GM12878 (cell line): ENCODE results near the gene NPAS3. TPM values are rescaled to one million over a fixed set of nuclear protein-coding genes. Genes with fewer than 3 reads are reported as not detected.
A peak's percentile ranks its signal among the peaks of the same experiment; 100 is the strongest.

ENCODE experiments used
- ATAC-seq: fragments of 200-7000 bp; cut with Tn5 transposase; 3 replicates; pipeline ENCODE4 v1.9.1; 2020; ENCODE audit warnings: mild to moderate bottlenecking, moderate library complexity
- BruUV-seq: library from RNA; stranded (reverse); fragments of 400-500 nt; replicated peaks from 2 replicates; lab custom pipeline; 2021; lab: Mats Ljungman, UMichigan
- CTCF ChIA-PET: fragments of 300-600 bp; sonication (Branson Sonifier 250); formaldehyde crosslinking; extraction: SDS; loops from one replicate; lab custom pipeline; 2021; ENCODE audit warnings: inconsistent platforms; lab: Yijun Ruan, JAX
- POLR2A ChIA-PET: fragments of 350-600 bp; formaldehyde crosslinking; extraction: SDS; loops from one replicate; lab custom pipeline; 2021; ENCODE audit warnings: inconsistent platforms; lab: Charles Lee
- RAD21 ChIA-PET: fragments of 300-600 bp; sonication (Branson Sonifier 250); formaldehyde crosslinking; loops from one replicate; lab custom pipeline; 2023; ENCODE audit warnings: antibody characterized with exemption; ENCODE audit not compliant: unreplicated experiment; lab: Charles Lee
- SMC1A ChIA-PET: fragments of 300-600 bp; sonication (Branson Sonifier 250); formaldehyde crosslinking; loops from one replicate; lab custom pipeline; 2023; ENCODE audit not compliant: unreplicated experiment, uncharacterized antibody; lab: Charles Lee
- DNase-seq: peaks from one replicate; pipeline ENCODE4 v3.0.0-alpha.2; 2011; ENCODE audit warnings: low read depth, low spot score
- FAIRE-seq: peaks from 3 replicates; lab custom pipeline; 2011; peaks lifted over from hg19 to GRCh38; lab: Jason Lieb, UNC
- H2AFZ ChIP-seq: 2 replicates; pipeline ENCODE4 v1.6.0; 2011; ENCODE audit warnings: low read depth, low read length, control low read depth; ENCODE audit not compliant: control insufficient read depth
- H3K27ac ChIP-seq: 2 replicates; pipeline ENCODE4 v1.5.1; 2011; ENCODE audit warnings: control low read depth; ENCODE audit not compliant: control insufficient read depth, insufficient read depth
- H3K27me3 ChIP-seq, 2 experiments: replicated peaks in 1 of 2; 2 replicates each; pipeline versions ENCODE4 v1.6.0 to v1.6.1; 2011; ENCODE audit warnings: low read length in 1 of 2; ENCODE audit not compliant: control insufficient read depth in 2 of 2, insufficient read depth in 2 of 2
- H3K36me3 ChIP-seq, 2 experiments: 2 replicates each; pipeline ENCODE4 v1.5.1; 2011; ENCODE audit warnings: low read length in 1 of 2; ENCODE audit not compliant: control insufficient read depth in 2 of 2, insufficient read depth in 2 of 2
- H3K4me1 ChIP-seq: 2 replicates; pipeline ENCODE4 v1.6.1; 2011; ENCODE audit warnings: mild to moderate bottlenecking, low read length, moderate library complexity, mixed read lengths; ENCODE audit not compliant: control insufficient read depth, insufficient read depth
- H3K4me2 ChIP-seq: 2 replicates; pipeline ENCODE4 v1.6.0; 2011; ENCODE audit warnings: control low read depth; ENCODE audit not compliant: control insufficient read depth, insufficient read depth
- H3K4me3 ChIP-seq: fragments of 200-600 bp; sonication (generic); 2 replicates; pipeline ENCODE4 v1.5.1; 2016
- H3K79me2 ChIP-seq: 2 replicates; pipeline ENCODE4 v1.6.0; 2011; ENCODE audit warnings: low read length; ENCODE audit not compliant: control insufficient read depth, insufficient read depth
- H3K9ac ChIP-seq: 2 replicates; pipeline ENCODE4 v1.8.0; 2011; ENCODE audit warnings: low read length, control low read depth, mixed read lengths; ENCODE audit not compliant: control insufficient read depth, insufficient read depth
- H3K9me3 ChIP-seq: replicated peaks from 3 replicates; pipeline ENCODE4 v1.5.1; 2011; ENCODE audit warnings: mild to moderate bottlenecking, low read length; ENCODE audit not compliant: control insufficient read depth, insufficient read depth
- H4K20me1 ChIP-seq: 2 replicates; pipeline ENCODE4 v1.6.0; 2011; ENCODE audit not compliant: control insufficient read depth, insufficient read depth
- BHLHE40 ChIP-seq, 2 experiments: fragments of 450-650 bp in 1 of 2; IDR thresholded peaks; 2 replicates each; pipeline ENCODE4 v1.6.1; 2011 to 2017; ENCODE audit warnings: low read depth in 2 of 2, borderline replicate concordance in 1 of 2, improper control_type of control experiment in 1 of 2, low read length in 1 of 2, mild to moderate bottlenecking in 1 of 2
- CREB1 ChIP-seq: IDR thresholded peaks from 2 replicates; pipeline ENCODE4 v1.6.1; 2012; ENCODE audit warnings: low read depth, mild to moderate bottlenecking, inconsistent platforms
- GATAD2B ChIP-seq: fragments of 450-650 bp; conservative IDR thresholded peaks from 2 replicates; pipeline ENCODE4 v1.6.1; 2017; ENCODE audit warnings: low read depth, mild to moderate bottlenecking, moderate library complexity
- KLF5 ChIP-seq: fragments of 450-650 bp; IDR thresholded peaks from 2 replicates; pipeline ENCODE4 v1.6.1; 2014; ENCODE audit warnings: mild to moderate bottlenecking; ENCODE audit not compliant: partially characterized antibody
- MEF2B ChIP-seq: fragments of 450-650 bp; IDR thresholded peaks from 2 replicates; pipeline ENCODE4 v1.6.1; 2018; ENCODE audit warnings: mild to moderate bottlenecking, moderate library complexity; ENCODE audit not compliant: partially characterized antibody, poor library complexity, severe bottlenecking
- RELA ChIP-seq: fragments of 450-650 bp; IDR thresholded peaks from 2 replicates; pipeline ENCODE4 v1.8.0; 2014; ENCODE audit warnings: borderline replicate concordance; ENCODE audit not compliant: partially characterized antibody
- RELB ChIP-seq: fragments of 450-650 bp; IDR thresholded peaks from 2 replicates; pipeline ENCODE4 v1.6.1; 2017; ENCODE audit warnings: low read depth, mild to moderate bottlenecking, moderate library complexity
- SMAD1 ChIP-seq: fragments of 450-650 bp; IDR thresholded peaks from 2 replicates; pipeline ENCODE4 v1.6.1; 2018; ENCODE audit warnings: mild to moderate bottlenecking, low read depth; ENCODE audit not compliant: partially characterized antibody
- WGBS: methylation state at CpG from one replicate; pipeline ENCODE4 v1.1.6; 2016; ENCODE audit warnings: low lambda C conversion rate; ENCODE audit not compliant: insufficient replicate concordance, insufficient coverage; ENCODE audit errors: missing lambda C conversion rate; 5-methylcytosine and 5-hydroxymethylcytosine counted together
- in situ Hi-C: fragments of 300-500 bp; cut with MboI; formaldehyde crosslinking; loops from 9 replicates; pipeline ENCODE4 v1.14.3; 2018; ENCODE audit warnings: mixed read lengths
- intact Hi-C: fragments of 100-400 bp; cut with micrococcal nuclease; formaldehyde crosslinking; loops from one replicate; pipeline ENCODE4 v1.14.2; 2022; ENCODE audit not compliant: unreplicated experiment
- polyA plus RNA-seq, 11 experiments: library from polyadenylated mRNA; depleted of rRNA in 4 of 11; unstranded in 6 of 11; stranded (reverse) in 5 of 11; fragments of >200 nt; fragmentation: Nextera tagmentation in 4 of 11; fragmentation: Illumina TruSeq in 1 of 11; extraction: Ambion mirVana in 4 of 11; extraction: Trizol in 1 of 11; gene quantifications; 1 replicate in 1 of 11; 2 replicates in 10 of 11; pipeline versions ENCODE4 v1.2.1 to v1.2.3, GENCODE V29; 2011 to 2016; ENCODE audit warnings: inconsistent platforms in 2 of 11, missing spikeins in 2 of 11, low read depth in 1 of 11
- total RNA-seq, 4 experiments: library from RNA; depleted of rRNA in 3 of 4; stranded (reverse); fragments of >200 nt in 3 of 4; fragmentation: Illumina TruSeq in 1 of 4; extraction: Trizol in 1 of 4; gene quantifications; 2 replicates each; pipeline versions ENCODE4 v1.2.1 to v1.2.3, GENCODE V29; 2013 to 2021

The NPAS3 gene
- total and polyA plus RNA-seq, 10 of the 15 experiments (the other 5 are each of a cell fraction or from before 2014, with no cell fraction given) = under 0.01 to 2.7 (median 0.03) TPM; not detected in 6

DNA sequence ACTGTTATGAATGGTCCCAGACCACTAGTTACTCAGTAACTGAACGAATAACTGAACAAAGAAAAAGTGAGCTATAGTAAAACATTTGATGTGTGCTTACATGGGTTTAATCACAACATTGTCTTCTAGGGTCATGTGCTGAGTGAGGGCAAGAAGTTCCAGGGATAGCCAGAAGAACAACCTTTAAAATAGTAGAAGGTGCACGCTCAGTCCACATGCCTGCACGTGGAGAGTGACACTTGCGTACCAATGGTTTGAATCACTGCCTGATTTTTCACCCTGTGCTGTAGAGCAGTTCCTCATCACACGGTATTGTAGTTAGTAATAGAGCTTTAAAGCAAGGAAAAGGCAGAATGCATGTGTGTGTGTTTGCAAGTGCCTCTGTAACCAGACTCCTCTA lies 788.0 kb downstream of the NPAS3 start (continued):
- peak in 1 of 2 experiments; percentile 67; a peak in 2 of 4 replicates for TF ChIP-seq BHLHE40 (IDR thresholded peaks at IDR 0.05; ENCODE audit: borderline replicate concordance in 1 of 2, low read depth in 2 of 2, low read length in 1 of 2)
- no peak for TF ChIP-seq KLF5

GRCh38 chr14:33727606-33728005 lies 788.9 kb downstream of the NPAS3 start:
- intact Hi-C loops (no loop called here), in situ Hi-C loops (no loop called here)
- H3K9me3 ChIP-seq = no peaks in the 10 kb centered on the region
- ATAC-seq (no peak), FAIRE-seq (no peak), DNase-seq (no peak)
- H3K27me3 ChIP-seq = no peaks in the 10 kb centered on the region; a peak in 1 of 4 replicates
- 0 out of 2 replicates have a peak, but pooled peaks have one; percentile 8 for TF ChIP-seq RELB
- no peak for TF ChIP-seq MEF2B
- no peak for TF ChIP-seq CREB1
- no peak for TF ChIP-seq RELA
- TF ChIP-seq SMAD1 = no peak
- TF ChIP-seq GATAD2B = no peak
- no peak overlapping the region for H3K27ac ChIP-seq
- 35% methylated on average over 6 of the region's 6 CpGs for WGBS
- ChIA-PET CTCF (interaction anchor here (0.9 to 3.6 kb wide), 10 partner anchors 24 to 605 kb away, joined by 3 to 18 read pairs (median 3); no protein-coding TSS in a partner anchor), RAD21 (interaction anchor here (1.2 to 4.5 kb wide), 6 partner anchors 9 to 197 kb away, joined by 3 to 29 read pairs (median 8); no protein-coding TSS in a partner anchor), POLR2A (interaction anchor here (0.9 to 1.6 kb wide), 5 partner anchors 37 to 52 kb away, joined by 3 to 5 read pairs (median 3); no protein-coding TSS in a partner anchor), SMC1A (interaction anchor here (0.8 to 3.2 kb wide), 21 partner anchors 8 to 252 kb away, joined by 3 to 18 read pairs (median 5); no protein-coding TSS in a partner anchor)
- H4K20me1 ChIP-seq = no peaks in the 10 kb centered on the region
- H3K79me2 ChIP-seq = no peaks in the 10 kb centered on the region
- H2AFZ ChIP-seq = no peak overlapping the region
- H3K4me1 ChIP-seq = no peaks in the 10 kb centered on the region
- no peak overlapping the region for H3K4me2 ChIP-seq
- no peak overlapping the region for H3K9ac ChIP-seq
- no peaks in the 10 kb centered on the region for H3K36me3 ChIP-seq
- BruUV-seq = no TSS peak
- no peak overlapping the region for H3K4me3 ChIP-seq
